22Rv1 (cell line): ENCODE data around the gene PALLD.

Experiments
- H3K27ac ChIP-seq: fragments of 450-650 bp; 2 replicates; pipeline ENCODE4 v1.5.1; 2017
- ZFX ChIP-seq: fragments of 450-650 bp; IDR thresholded peaks from 2 replicates; pipeline ENCODE4 v1.6.1; 2017; ENCODE audit warnings: antibody characterized with exemption, borderline replicate concordance
- TF ChIP-seq, protein P1 (sequence below): fragments of 450-650 bp; IDR thresholded peaks from 2 replicates; pipeline ENCODE4 v1.5.1; 2017; ENCODE audit warnings: mild to moderate bottlenecking

Gene PALLD

DNA sequence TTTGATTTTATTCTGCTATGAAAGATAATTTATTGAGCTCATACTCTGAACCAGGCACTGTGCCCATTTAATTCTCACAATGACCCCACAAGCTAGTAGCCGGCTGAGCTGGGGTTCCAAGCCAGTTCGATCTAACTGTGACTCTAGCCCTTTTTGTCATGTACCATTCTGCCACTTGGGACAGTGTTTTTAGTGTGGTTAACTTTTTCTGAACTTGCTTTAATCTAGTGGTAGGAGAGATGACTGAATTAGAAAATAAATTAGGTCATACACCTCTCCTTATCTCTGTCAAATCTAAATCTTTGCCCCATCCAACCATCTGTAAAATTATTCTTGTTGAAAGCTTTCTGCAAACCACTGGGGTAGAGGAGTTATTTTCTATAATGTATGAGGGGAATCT, 377.2 kb downstream of the PALLD start:
- TF ChIP-seq, protein P1, sequence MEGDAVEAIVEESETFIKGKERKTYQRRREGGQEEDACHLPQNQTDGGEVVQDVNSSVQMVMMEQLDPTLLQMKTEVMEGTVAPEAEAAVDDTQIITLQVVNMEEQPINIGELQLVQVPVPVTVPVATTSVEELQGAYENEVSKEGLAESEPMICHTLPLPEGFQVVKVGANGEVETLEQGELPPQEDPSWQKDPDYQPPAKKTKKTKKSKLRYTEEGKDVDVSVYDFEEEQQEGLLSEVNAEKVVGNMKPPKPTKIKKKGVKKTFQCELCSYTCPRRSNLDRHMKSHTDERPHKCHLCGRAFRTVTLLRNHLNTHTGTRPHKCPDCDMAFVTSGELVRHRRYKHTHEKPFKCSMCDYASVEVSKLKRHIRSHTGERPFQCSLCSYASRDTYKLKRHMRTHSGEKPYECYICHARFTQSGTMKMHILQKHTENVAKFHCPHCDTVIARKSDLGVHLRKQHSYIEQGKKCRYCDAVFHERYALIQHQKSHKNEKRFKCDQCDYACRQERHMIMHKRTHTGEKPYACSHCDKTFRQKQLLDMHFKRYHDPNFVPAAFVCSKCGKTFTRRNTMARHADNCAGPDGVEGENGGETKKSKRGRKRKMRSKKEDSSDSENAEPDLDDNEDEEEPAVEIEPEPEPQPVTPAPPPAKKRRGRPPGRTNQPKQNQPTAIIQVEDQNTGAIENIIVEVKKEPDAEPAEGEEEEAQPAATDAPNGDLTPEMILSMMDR = no peak
- no peak for TF ChIP-seq ZFX
- no peak overlapping the region for H3K27ac ChIP-seq

DNA sequence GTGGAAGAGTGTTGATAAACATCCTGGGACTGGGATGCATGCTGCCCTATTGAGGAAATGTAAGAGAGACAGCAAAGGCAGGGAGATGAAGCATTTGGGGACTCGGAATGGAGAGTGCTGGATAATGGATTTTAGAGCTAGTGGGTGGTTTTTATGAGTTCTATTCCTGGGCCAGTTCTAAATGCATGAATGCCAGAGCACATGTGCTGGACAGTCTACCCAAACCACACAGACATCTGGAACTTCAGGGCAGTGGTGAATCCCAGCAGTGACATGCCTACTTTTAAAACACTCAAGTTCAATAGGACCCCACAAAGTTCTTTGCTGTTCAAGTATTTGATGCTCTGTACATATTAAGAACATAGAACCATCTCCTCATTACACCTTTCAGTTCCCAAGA, 379.3 kb downstream of the PALLD start:
- H3K27ac ChIP-seq = no peak overlapping the region
- TF ChIP-seq, protein P1 = no peak
- TF ChIP-seq ZFX = no peak

GRCh38 chr4:168877511-168878491, 380.9 kb downstream of the PALLD start:
- no peak overlapping the region for H3K27ac ChIP-seq
- TF ChIP-seq ZFX = no peak
- TF ChIP-seq, protein P1 = no peak

DNA sequence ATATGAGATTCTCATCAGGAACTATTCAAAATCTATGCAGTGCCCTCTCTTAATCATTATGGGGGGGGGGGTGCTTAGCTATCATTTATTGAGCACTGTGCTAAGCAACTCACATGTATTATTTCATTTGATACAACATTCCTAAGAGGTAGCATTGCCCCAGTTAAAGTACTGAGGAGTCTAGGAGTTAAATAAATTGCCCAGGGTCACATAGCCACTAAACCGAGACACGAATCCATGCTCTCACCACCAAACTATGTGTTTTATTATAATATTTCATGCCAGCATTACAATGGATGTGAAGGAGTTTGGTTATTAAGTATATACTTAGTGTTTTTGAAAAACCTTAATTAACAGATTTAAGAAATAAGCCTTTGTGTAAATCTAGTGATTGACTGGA, 381.8 kb downstream of the PALLD start:
- no peak overlapping the region for H3K27ac ChIP-seq

GRCh38 chr4:168879188-168879587, 382.3 kb downstream of the PALLD start:
- H3K27ac ChIP-seq = no peak overlapping the region
- no peak for TF ChIP-seq ZFX
- TF ChIP-seq, protein P1 = no peak

More for the DNA sequence above, 381.8 kb downstream of the PALLD start:
- TF ChIP-seq, protein P1 = no peak
- TF ChIP-seq ZFX = no peak

DNA sequence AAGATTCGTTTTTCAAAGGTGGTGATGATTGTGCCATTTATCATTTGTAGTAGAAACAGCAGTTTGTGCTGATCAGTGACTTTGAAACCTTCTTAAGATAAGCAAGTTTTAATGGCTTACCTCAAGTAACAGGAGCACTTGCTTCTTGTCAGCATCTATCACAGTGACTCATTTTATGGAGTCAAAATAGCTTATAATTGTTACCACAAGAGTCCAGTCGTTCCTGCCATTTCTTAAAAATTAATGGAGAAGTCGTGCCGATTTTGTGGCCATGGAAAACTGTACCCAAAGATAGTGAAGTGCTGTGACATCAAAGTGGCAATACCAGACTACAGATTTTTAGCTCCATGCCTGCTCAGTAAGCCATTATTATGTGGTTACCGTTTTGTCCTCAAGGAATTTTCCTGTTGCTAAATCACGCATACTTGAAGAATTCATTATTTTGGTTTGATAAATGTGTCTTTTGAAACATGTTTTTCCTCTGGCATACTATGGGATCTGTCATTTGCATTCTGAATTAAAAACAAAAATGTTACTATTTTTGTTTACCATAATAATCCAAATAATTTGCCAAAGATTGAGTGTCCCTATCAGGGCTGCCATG, 383.3 kb downstream of the PALLD start:
- no peak overlapping the region for H3K27ac ChIP-seq
- no peak for TF ChIP-seq ZFX
- TF ChIP-seq, protein P1 = no peak
